H9 (cell line): ENCODE results near the gene RAD51D. TPM values are rescaled to one million over a fixed set of nuclear protein-coding genes. Genes with fewer than 3 reads are reported as not detected.

Experiments
- DNase-seq: peaks from one replicate; pipeline ENCODE4 v3.0.0-alpha.2; 2017
- H2AFZ ChIP-seq: one replicate; pipeline ENCODE4 v1.6.1; 2013; ENCODE audit warnings: mild to moderate bottlenecking, low read length, control low read depth, moderate library complexity
- H2AK5ac ChIP-seq: 2 replicates; pipeline ENCODE4 v1.6.1; 2013; ENCODE audit warnings: low read length, control low read depth, mixed read lengths; ENCODE audit not compliant: insufficient read length
- H2BK120ac ChIP-seq: one replicate; pipeline ENCODE4 v1.6.1; 2013; ENCODE audit warnings: low read depth, mild to moderate bottlenecking, low read length, control low read depth, inconsistent platforms; ENCODE audit not compliant: poor library complexity, severe bottlenecking
- H2BK12ac ChIP-seq: 2 replicates; pipeline ENCODE4 v1.6.1; 2013; ENCODE audit warnings: low read length, control low read depth, mixed read lengths, low read depth; ENCODE audit not compliant: insufficient read length
- H2BK15ac ChIP-seq: 2 replicates; pipeline ENCODE4 v1.6.1; 2013; ENCODE audit warnings: low read depth, low read length, control low read depth
- H2BK20ac ChIP-seq: one replicate; pipeline ENCODE4 v1.6.1; 2013; ENCODE audit warnings: low read depth, mild to moderate bottlenecking, low read length, control low read depth, inconsistent platforms; ENCODE audit not compliant: poor library complexity, severe bottlenecking
- H2BK5ac ChIP-seq: 2 replicates; pipeline ENCODE4 v1.6.1; 2013; ENCODE audit warnings: low read length, control low read depth, mixed read lengths; ENCODE audit not compliant: insufficient read length
- H3K14ac ChIP-seq: 2 replicates; pipeline ENCODE4 v1.6.1; 2013; ENCODE audit warnings: low read length, control low read depth; ENCODE audit not compliant: insufficient read depth
- H3K18ac ChIP-seq: 2 replicates; pipeline ENCODE4 v1.6.1; 2013; ENCODE audit warnings: low read depth, mild to moderate bottlenecking, mixed read lengths, low read length, control low read depth; ENCODE audit not compliant: insufficient read length
- H3K23ac ChIP-seq: 2 replicates; pipeline ENCODE4 v1.6.1; 2013; ENCODE audit warnings: low read length, control low read depth, mixed read lengths, low read depth; ENCODE audit not compliant: insufficient read length
- H3K23me2 ChIP-seq: 2 replicates; pipeline ENCODE4 v1.6.1; 2013; ENCODE audit warnings: low read depth, mild to moderate bottlenecking, mixed read lengths, low read length, control low read depth; ENCODE audit not compliant: insufficient read length, poor library complexity, severe bottlenecking
- H3K27ac ChIP-seq: 2 replicates; pipeline ENCODE4 v1.5.1; 2013; ENCODE audit warnings: low read length, control low read depth, mixed read lengths, low read depth; ENCODE audit not compliant: insufficient read length
- H3K27me3 ChIP-seq: 2 replicates; pipeline ENCODE4 v1.6.1; 2013; ENCODE audit warnings: low read length, control low read depth, inconsistent platforms; ENCODE audit not compliant: insufficient read depth
- H3K4ac ChIP-seq: 2 replicates; pipeline ENCODE4 v1.6.1; 2013; ENCODE audit warnings: low read depth, mild to moderate bottlenecking, control low read depth, inconsistent platforms, low read length, moderate library complexity
- H3K4me1 ChIP-seq: 2 replicates; pipeline ENCODE4 v1.6.1; 2013; ENCODE audit warnings: low read length, control low read depth, inconsistent platforms; ENCODE audit not compliant: insufficient read depth
- H3K4me2 ChIP-seq: 2 replicates; pipeline ENCODE4 v1.6.1; 2013; ENCODE audit warnings: low read length, control low read depth, mixed read lengths; ENCODE audit not compliant: insufficient read length, insufficient read depth
- H3K56ac ChIP-seq: 2 replicates; pipeline ENCODE4 v1.6.1; 2013; ENCODE audit warnings: low read depth, mild to moderate bottlenecking, mixed read lengths, low read length, control low read depth; ENCODE audit not compliant: insufficient read length
- H3K79me1 ChIP-seq: 2 replicates; pipeline ENCODE4 v1.6.1; 2013; ENCODE audit warnings: low read depth, mild to moderate bottlenecking, moderate library complexity, low read length, control low read depth, inconsistent platforms; ENCODE audit not compliant: insufficient read depth, poor library complexity, severe bottlenecking
- H3K79me2 ChIP-seq: 2 replicates; pipeline ENCODE4 v1.6.1; 2013; ENCODE audit warnings: low read length, control low read depth, inconsistent platforms; ENCODE audit not compliant: insufficient read depth
- H3K9ac ChIP-seq: 2 replicates; pipeline ENCODE4 v1.6.1; 2013; ENCODE audit warnings: low read length, control low read depth, mixed read lengths; ENCODE audit not compliant: insufficient read length; ENCODE audit errors: extremely low read depth
- H3K9me3 ChIP-seq: one replicate; pipeline ENCODE4 v1.6.1; 2013; ENCODE audit warnings: low read depth, low read length, inconsistent platforms; ENCODE audit not compliant: control insufficient read depth
- H3T11ph ChIP-seq: one replicate; pipeline ENCODE4 v1.6.1; 2013; ENCODE audit warnings: mild to moderate bottlenecking, low read length, control low read depth, inconsistent platforms
- H4K20me1 ChIP-seq: one replicate; pipeline ENCODE4 v1.6.1; 2013; ENCODE audit not compliant: control insufficient read depth, insufficient read length, insufficient read depth
- H4K5ac ChIP-seq: 2 replicates; pipeline ENCODE4 v1.6.1; 2013; ENCODE audit warnings: low read depth, mild to moderate bottlenecking, mixed read lengths, low read length, control low read depth; ENCODE audit not compliant: insufficient read length
- H4K8ac ChIP-seq: replicated peaks from 2 replicates; pipeline ENCODE4 v1.6.1; 2013; ENCODE audit warnings: low read length, control low read depth, mixed read lengths, low read depth; ENCODE audit not compliant: insufficient read length
- H4K91ac ChIP-seq: 2 replicates; pipeline ENCODE4 v1.6.1; 2013; ENCODE audit warnings: low read depth, mild to moderate bottlenecking, moderate library complexity, mixed read lengths, low read length, control low read depth; ENCODE audit not compliant: insufficient read length
- H3K27ac Mint-ChIP-seq, 3 experiments: 2 replicates in 2 of 3; 3 replicates in 1 of 3; pipeline ENCODE4 v1.8.0; 2020 to 2021; ENCODE audit warnings: mixed read lengths in 3 of 3, mild to moderate bottlenecking in 1 of 3, moderate library complexity in 1 of 3
- H3K27me3 Mint-ChIP-seq: 2 replicates; pipeline ENCODE4 v1.8.0; 2021; ENCODE audit warnings: low read depth, mild to moderate bottlenecking, moderate library complexity, mixed read lengths
- H3K36me3 Mint-ChIP-seq, 3 experiments: 2 replicates in 2 of 3; 3 replicates in 1 of 3; pipeline ENCODE4 v1.8.0; 2020 to 2021; ENCODE audit warnings: low read depth in 3 of 3, mixed read lengths in 3 of 3; ENCODE audit not compliant: insufficient read depth in 1 of 3
- H3K4me1 Mint-ChIP-seq, 2 experiments: 2 replicates each; pipeline ENCODE4 v1.8.0; 2020; ENCODE audit warnings: mixed read lengths in 2 of 2
- H3K4me3 Mint-ChIP-seq, 2 experiments: 2 replicates in 1 of 2; 3 replicates in 1 of 2; pipeline ENCODE4 v1.8.0; 2020 to 2021; ENCODE audit warnings: mild to moderate bottlenecking in 2 of 2, mixed read lengths in 2 of 2, moderate library complexity in 1 of 2
- H3K9me3 Mint-ChIP-seq, 2 experiments: 2 replicates in 1 of 2; 3 replicates in 1 of 2; pipeline ENCODE4 v1.8.0; 2020; ENCODE audit warnings: mild to moderate bottlenecking in 2 of 2, mixed read lengths in 2 of 2, moderate library complexity in 1 of 2
- CTCF ChIP-seq: fragments of 200-600 bp; sonication (generic); conservative IDR thresholded peaks from 3 replicates; pipeline ENCODE4 v1.8.0; 2021; ENCODE audit warnings: antibody characterized with exemption, mild to moderate bottlenecking
- WGBS: extraction: QIAGEN DNeasy Blood & Tissue Kit; methylation state at CpG from one replicate; pipeline ENCODE4 v1.1.7; 2013; ENCODE audit warnings: missing lambda C conversion rate, low lambda C conversion rate, mixed read lengths; ENCODE audit not compliant: insufficient read length; ENCODE audit errors: extremely low coverage; 5-methylcytosine and 5-hydroxymethylcytosine counted together
- total RNA-seq: library from RNA; stranded (reverse); gene quantifications from 2 replicates; pipeline ENCODE4 v1.2.1, GENCODE V29; 2021

Gene RAD51D
- total RNA-seq, 1 experiment from 2014 or later: 15.8 TPM

GRCh38 chr17:35084987-35085386, 34.7 kb downstream of the RAD51D start:
- Histone ChIP-seq H3K4ac (no peak overlapping the region), H3K18ac (no peak overlapping the region), H3T11ph (no peak overlapping the region), H2BK12ac (no peak overlapping the region), H3K23ac (no peak overlapping the region), H3K23me2 (peaks cover 15% of the 10 kb centered on the region), H3K9ac (no peak overlapping the region), H3K79me1 (no peaks in the 10 kb centered on the region), H3K4me1 (peaks cover 9% of the 10 kb centered on the region; the same call in 1 of the 2 replicates), H2BK120ac (no peak overlapping the region), H4K20me1 (no peaks in the 10 kb centered on the region), H2BK20ac (no peak overlapping the region), H2AK5ac (no peak overlapping the region), H2BK15ac (no peak overlapping the region), H2AFZ (no peak overlapping the region), H4K8ac (no peak overlapping the region), H4K5ac (no peak overlapping the region), H3K56ac (no peak overlapping the region), H3K9me3 (no peaks in the 10 kb centered on the region), H3K79me2 (no peaks in the 10 kb centered on the region; the same call in 1 of the 2 replicates), H3K4me2 (no peak overlapping the region), H3K27ac (no peak overlapping the region), H2BK5ac (no peak overlapping the region), H3K27me3 (no peaks in the 10 kb centered on the region), H3K14ac (no peak overlapping the region), H4K91ac (no peak overlapping the region)
- no CpG with 5 or more reads among the region's 2 CpGs for WGBS
- H3K36me3 Mint-ChIP-seq: no peaks in the 10 kb centered on the region
- H3K27ac Mint-ChIP-seq: no peak overlapping the region
- DNase-seq: no peak
- H3K4me1 Mint-ChIP-seq: peaks cover 70 to 74% of the 10 kb centered on the region in 2 experiments
- no peaks in the 10 kb centered on the region for H3K9me3 Mint-ChIP-seq
- no peak for TF ChIP-seq CTCF
- no peak overlapping the region for H3K4me3 Mint-ChIP-seq
- no peaks in the 10 kb centered on the region; the same call in 1 of the 2 replicates for H3K27me3 Mint-ChIP-seq
